Neutrophil (primary cell): Measurements from ENCODE around the gene NBDY.

Experiments used
- H3K27ac ChIP-seq: fragments of 200-600 bp; sonication (generic); 2 replicates; pipeline ENCODE4 v1.5.1; 2016; ENCODE audit warnings: mild to moderate bottlenecking, moderate library complexity
- H3K27me3 ChIP-seq: fragments of 200-600 bp; sonication (generic); 2 replicates; pipeline ENCODE4 v1.6.0; 2016; ENCODE audit warnings: mild to moderate bottlenecking
- H3K36me3 ChIP-seq: fragments of 200-600 bp; sonication (generic); 2 replicates; pipeline ENCODE4 v1.5.1; 2017
- H3K4me1 ChIP-seq, 2 experiments: fragments of 200-600 bp in 1 of 2; sonication (generic) in 1 of 2; 1 replicate in 1 of 2; 2 replicates in 1 of 2; pipeline versions ENCODE4 v1.5.1 to v1.6.1; 2013 to 2016; ENCODE audit warnings: low read depth in 1 of 2, low read length in 1 of 2, mild to moderate bottlenecking in 1 of 2, moderate library complexity in 1 of 2; ENCODE audit not compliant: control insufficient read depth in 1 of 2, insufficient read depth in 1 of 2
- H3K4me3 ChIP-seq, 2 experiments: fragments of 200-600 bp in 1 of 2; sonication (generic) in 1 of 2; 1 replicate in 1 of 2; 2 replicates in 1 of 2; pipeline ENCODE4 v1.5.1; 2013 to 2016; ENCODE audit warnings: low read depth in 1 of 2, low read length in 1 of 2, mild to moderate bottlenecking in 1 of 2, moderate library complexity in 1 of 2
- H3K9me3 ChIP-seq: fragments of 200-600 bp; sonication (generic); 2 replicates; pipeline ENCODE4 v1.5.1; 2016
- TF ChIP-seq, protein P1 (sequence below): fragments of 200-600 bp; sonication (generic); IDR thresholded peaks from 2 replicates; pipeline ENCODE4 v1.5.1; 2016; ENCODE audit warnings: antibody characterized with exemption

NBDY gene

GRCh38 chrX:56811599-56811998, 82.6 kb downstream of the NBDY start:
- Histone ChIP-seq H3K4me3 (no peak overlapping the region), H3K27ac (no peak overlapping the region)
- TF ChIP-seq, protein P1, sequence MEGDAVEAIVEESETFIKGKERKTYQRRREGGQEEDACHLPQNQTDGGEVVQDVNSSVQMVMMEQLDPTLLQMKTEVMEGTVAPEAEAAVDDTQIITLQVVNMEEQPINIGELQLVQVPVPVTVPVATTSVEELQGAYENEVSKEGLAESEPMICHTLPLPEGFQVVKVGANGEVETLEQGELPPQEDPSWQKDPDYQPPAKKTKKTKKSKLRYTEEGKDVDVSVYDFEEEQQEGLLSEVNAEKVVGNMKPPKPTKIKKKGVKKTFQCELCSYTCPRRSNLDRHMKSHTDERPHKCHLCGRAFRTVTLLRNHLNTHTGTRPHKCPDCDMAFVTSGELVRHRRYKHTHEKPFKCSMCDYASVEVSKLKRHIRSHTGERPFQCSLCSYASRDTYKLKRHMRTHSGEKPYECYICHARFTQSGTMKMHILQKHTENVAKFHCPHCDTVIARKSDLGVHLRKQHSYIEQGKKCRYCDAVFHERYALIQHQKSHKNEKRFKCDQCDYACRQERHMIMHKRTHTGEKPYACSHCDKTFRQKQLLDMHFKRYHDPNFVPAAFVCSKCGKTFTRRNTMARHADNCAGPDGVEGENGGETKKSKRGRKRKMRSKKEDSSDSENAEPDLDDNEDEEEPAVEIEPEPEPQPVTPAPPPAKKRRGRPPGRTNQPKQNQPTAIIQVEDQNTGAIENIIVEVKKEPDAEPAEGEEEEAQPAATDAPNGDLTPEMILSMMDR, result no peak

DNA sequence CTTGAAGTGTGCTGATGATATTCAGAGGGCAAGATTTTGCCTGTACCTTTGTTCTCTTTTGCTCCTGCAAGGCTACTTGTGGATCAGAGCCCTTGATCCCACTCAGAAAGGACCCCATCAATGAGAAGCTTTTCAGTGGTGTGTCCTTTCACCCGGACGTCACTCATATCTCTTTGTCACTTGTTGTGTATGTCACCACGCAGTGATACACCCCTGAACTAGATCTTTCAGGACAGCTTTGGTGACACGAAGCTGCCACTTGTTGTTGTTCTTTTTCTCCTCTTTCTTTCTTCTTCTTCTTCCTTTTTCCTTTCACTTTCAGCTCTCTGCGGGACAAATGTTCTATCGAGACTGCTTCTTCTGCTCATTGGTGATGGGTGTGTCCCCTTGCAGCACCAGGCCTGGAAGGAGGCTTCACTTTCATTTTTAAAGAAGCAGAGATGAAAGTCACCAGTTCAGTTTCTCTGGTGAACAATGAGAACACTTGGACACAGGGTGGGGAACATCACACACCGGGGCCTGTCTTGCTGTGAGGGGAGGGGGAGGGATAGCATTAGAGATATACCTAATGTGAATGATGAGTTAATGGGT, 83.6 kb downstream of the NBDY start:
- Histone ChIP-seq H3K27me3 (no peaks in the 10 kb centered on the region), H3K4me3 (peak overlapping the region in 1 of 2 experiments; percentile 2), H3K9me3 (no peaks in the 10 kb centered on the region), H3K4me1 (peaks cover 8 to 10% of the 10 kb centered on the region in 2 experiments), H3K36me3 (no peaks in the 10 kb centered on the region), H3K27ac (peak overlapping the region; percentile 15)
- TF ChIP-seq, protein P1, result no peak

More at GRCh38 chrX:56811599-56811998, 82.6 kb downstream of the NBDY start:
- Histone ChIP-seq H3K4me1 (peaks cover 8 to 10% of the 10 kb centered on the region in 2 experiments), H3K9me3 (no peaks in the 10 kb centered on the region), H3K36me3 (no peaks in the 10 kb centered on the region), H3K27me3 (no peaks in the 10 kb centered on the region)

- no peaks in the 10 kb centered on the region for H3K27me3 ChIP-seq
- TF ChIP-seq, protein P1, result no peak
- no peak overlapping the region for H3K4me3 ChIP-seq
Observed at GRCh38 chrX:56813318-56813837, 84.3 kb downstream of the NBDY start.

DNA sequence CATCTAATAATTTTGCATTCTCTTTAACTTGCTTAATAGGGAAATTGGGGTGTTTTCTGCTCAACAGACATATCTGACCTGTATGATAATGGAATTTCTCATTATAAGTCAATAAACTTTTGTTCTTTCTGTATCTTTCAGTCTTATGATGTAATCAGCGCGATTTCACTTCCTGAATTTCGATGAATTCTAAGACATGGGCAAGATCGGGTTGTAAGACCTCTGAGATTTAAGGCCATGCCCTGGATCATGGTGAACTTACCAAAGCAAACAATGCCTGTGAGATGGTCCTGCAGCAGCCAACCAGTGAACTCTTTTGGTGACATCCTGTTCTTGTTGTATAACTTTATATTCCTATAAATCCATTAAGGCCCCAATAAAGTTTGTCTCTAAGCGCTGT, 88.1 kb downstream of the NBDY start:
- no peaks in the 10 kb centered on the region for H3K36me3 ChIP-seq
- H3K4me3 ChIP-seq, result no peak overlapping the region
- H3K27me3 ChIP-seq, result no peaks in the 10 kb centered on the region
- H3K9me3 ChIP-seq, result no peaks in the 10 kb centered on the region
- H3K4me1 ChIP-seq, result peaks cover 8 to 10% of the 10 kb centered on the region in 2 experiments
- TF ChIP-seq, protein P1, result no peak
- no peak overlapping the region for H3K27ac ChIP-seq

More at GRCh38 chrX:56813318-56813837, 84.3 kb downstream of the NBDY start:
- Histone ChIP-seq H3K36me3 (no peaks in the 10 kb centered on the region), H3K4me1 (peaks cover 8 to 10% of the 10 kb centered on the region in 2 experiments), H3K9me3 (no peaks in the 10 kb centered on the region), H3K27ac (peak overlapping the region; percentile 42)

GRCh38 chrX:56826020-56826419, 97.0 kb downstream of the NBDY start:
- TF ChIP-seq, protein P1, result no peak
- H3K4me1 ChIP-seq, result no peaks in the 10 kb centered on the region
- no peaks in the 10 kb centered on the region for H3K36me3 ChIP-seq
- no peaks in the 10 kb centered on the region for H3K27me3 ChIP-seq
- H3K4me3 ChIP-seq, result no peak overlapping the region
- no peaks in the 10 kb centered on the region for H3K9me3 ChIP-seq
- no peak overlapping the region for H3K27ac ChIP-seq
